Hindlimb muscle (tissue), 1 donor: ENCODE measurements around the gene WFDC12. TPM values are rescaled to one million over a fixed set of nuclear protein-coding genes. Genes with fewer than 3 reads are reported as not detected.

Source experiments
- DNase-seq: peaks from one replicate; pipeline ENCODE4 v3.0.0-alpha.2; 2013
- polyA plus RNA-seq: library from polyadenylated mRNA; unstranded; fragments of 120-200 nt; gene quantifications from one replicate; pipeline ENCODE4 v1.2.1, GENCODE V29; 2013; ENCODE audit not compliant: insufficient read length

WFDC12 gene
- polyA plus RNA-seq, 1 donor = not detected

DNA sequence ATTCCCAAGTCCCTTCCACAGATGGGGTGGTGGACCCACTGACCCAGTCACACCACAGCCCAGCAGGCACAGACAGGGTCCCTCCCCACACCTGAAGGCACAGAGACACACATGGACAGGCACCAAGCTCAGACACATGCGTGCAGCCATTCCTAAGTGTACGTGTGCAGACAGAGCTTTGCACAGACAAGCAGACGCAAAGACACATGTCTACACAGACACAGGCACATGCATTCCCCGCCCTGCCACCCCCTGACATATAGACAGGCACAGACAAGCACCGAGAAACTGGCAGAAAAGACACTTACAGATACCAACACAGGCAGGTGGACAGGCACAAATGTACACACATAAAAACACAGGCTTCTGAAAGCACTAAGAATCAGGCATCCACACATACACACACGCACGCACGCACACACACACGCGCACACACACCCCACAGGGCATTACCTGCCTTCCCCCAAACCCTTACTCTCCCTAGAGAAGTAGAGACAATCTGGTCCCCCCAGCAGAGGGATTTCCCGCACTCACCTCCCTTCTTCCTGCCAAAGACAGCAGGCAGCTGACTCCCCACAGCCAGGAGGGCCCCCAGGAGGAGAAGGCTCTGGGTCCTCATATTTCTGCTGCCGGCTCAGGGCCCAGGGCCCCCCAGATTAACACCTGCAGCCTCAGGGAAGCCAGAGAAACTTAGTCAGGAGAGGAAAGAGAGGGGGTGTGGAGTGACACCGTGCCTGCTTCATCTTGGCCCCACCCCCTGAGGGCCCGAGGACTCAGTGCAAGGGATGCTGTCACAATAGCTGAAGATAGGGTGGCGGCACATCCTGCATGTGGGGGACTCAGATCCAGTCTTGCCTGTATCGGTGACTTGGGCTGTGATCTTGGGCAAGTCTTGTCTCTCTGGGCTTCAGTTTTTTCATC is 9.5 kb downstream of the WFDC12 start, which contains the start of gene WFDC5:
TSS of gene WFDC5 (minus strand) at position 710 of the 921 bp plus-strand sequence. CDS start at position 619, 91 bp downstream.
- DNase-seq = no peak

DNA sequence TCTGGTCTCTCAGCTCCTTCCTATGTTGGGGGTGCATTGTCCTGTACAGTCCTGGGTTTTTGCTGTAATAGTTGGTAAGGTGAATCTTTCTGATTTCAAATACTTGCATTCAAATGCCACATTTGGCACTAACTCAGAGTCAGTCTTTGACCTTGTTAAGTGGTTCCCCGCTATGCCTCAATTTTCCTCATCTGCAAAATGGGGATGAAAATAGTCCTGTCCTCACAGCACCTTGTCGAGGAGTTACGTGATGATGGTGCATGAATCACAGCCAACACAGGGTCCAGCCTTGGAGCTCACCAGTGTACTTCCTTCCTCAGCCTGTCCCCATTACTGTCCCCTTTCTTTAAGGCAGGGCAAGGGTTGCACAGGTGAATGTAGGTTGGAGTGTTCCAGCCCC is 10.4 kb downstream of the WFDC12 start:
- no peak for DNase-seq

DNA sequence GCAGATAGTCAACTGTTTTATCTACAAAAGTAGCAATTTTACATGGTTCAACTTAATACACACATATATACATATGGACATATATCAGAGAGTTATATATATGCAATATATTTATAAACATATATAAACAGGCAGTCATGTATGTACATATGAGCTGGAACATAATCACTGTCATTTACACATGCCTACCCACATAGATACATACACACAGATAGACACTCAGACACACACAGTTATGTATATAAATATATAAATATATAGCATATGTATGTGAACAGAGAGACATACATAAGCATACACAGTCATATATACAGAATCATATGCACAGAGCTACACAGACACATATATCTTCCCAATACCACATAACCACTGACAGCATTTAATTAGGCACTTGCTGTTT is 11.5 kb downstream of the WFDC12 start:
- no peak for DNase-seq

DNA sequence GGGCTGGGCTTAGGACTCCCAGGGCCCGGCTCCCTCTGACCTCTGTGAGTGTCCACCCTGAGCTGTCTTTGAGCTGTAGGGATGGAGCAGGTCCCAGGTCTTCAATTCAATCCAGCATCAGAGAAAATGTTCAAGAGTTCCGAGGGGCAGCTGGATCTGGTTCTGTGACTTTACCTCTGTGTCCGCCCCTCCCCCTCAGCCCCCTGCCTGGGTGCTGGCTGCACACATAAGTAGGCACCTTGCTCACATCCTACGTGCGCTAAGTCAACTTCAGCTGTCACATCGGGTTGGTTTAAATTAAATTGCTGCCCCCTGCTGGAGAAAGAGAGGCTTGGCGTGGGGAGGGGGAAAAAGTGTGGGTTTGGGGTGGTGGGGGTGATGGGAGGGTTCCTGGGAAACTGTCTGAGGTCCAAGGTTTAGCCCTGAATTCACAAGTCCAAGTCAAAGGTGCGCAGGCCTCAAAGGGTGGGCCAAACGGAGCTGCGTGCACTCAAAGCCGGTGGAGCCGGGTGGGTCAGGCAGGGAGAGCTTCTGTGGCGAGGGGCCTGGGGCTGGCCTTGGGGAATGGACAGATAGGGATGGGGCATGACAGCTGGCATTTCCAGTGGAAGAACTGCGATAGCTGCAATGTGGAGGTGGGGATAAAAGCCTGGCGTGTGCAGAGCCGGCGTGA is 12.3 kb downstream of the WFDC12 start:
- DNase-seq = no peak

DNA sequence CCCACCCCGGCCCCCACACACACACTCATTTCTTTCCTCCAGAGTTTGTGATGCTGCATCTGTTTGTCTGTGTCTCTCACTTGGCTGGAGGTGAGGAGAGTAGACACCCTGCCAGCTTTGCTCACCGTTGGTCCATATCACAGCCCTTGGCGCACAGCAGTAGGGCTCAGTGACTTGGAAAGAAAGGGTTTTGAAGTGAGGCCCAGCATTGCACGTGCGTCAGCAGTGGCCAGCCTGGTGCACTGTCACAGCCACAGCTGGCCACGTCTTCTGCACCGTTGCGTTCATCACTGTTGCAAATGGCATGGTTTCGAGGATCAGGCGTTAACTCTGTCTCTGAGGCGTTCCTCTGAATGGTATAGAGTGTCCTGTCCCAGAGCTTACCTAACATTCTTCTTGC is 13.0 kb downstream of the WFDC12 start:
- no peak for DNase-seq

DNA sequence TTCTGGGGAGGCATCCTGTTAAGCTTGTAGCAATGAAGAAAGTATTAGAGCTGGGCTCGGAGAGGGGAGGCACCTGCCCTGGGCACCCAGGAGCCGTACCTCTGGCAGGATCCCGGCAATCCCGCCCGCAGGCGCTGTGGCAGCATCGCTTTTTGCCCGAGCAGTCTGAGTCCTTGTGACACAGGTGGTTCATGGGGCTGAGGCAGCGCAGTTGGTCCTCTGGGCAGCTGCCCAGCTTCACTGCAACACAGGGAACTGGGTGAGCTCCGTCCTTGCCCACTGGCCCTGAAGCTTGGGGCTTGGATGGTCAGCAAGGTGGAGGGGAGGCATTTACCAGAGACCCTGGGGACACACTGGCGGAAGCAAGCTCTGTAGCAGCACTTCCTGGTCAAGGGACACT is 14.0 kb downstream of the WFDC12 start:
- DNase-seq = no peak

DNA sequence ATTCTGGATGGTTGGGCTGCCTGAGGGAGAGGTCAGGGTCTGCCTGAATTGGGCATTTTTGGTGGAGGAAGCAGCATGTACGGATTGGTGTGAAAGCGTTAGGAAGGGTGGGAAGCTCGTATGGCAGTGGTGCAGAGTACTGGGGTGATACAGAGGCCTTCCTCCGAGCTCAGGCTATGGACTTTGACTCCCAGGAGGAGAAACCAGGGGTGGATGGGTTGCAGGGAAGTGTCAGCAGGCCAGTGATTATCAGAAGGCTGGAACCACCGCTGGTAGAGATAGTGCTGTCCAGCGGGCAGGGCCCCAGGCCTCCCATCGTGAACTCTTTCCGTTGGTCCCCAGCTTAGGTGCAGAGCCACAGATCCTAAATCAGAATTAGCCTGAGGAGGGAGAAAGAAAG is 14.6 kb downstream of the WFDC12 start:
- no peak for DNase-seq

DNA sequence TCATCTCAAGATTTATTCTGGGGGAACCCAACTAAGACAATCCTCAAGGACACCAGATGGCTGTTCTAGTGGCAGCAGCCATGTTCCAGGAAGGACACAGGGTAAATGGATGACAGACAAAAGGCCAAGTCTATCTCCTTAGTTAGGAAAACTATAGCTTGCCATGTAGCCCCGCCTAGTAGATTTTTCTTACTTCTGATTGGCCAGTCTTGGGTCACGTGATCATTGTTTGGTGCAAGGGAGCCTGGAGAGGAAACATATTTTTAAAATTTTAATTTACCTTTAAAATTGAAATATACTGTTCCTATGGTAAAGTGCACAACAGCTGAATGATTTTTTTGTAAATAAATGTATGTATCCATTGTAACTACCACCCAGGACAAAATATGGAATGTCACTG is 18.9 kb downstream of the WFDC12 start:
- DNase-seq = no peak

DNA sequence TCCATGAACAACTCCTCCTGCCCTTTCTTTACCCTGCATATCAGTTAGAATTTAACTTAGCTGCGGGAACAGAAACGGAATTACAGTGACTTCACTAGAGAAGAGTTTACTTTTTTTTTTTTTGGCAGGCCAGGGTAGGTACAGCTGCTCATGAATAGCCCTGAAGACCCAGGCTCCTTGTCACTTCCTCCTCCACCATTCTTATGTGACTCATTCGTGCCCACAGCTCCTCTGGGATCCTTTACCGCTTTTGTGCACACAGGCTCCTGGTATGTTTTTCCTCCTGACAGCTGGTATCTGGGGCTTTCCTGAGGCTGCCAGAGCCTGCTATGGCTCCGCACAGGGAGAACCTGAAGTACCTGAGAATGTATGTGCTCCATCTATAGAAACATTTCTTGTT is 19.5 kb downstream of the WFDC12 start:
- DNase-seq = no peak

DNA sequence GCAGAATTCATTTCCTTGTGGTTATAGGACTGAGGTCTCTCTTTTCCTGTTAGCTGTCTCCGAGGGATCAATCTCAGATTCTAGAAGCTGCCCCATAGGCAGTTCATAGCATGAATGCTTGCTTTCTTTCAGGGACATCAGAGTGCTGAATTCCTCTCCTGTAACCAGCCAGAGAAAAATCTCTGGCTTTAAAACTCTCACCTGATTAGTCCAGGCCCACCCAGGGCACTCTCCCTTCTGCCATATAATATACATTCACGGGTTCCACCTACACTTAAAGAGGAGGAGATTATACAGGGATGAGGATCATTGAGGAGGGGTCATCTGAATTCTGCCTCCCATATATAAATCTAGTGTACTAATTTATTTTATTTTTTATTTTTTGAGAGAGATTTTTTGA is 21.2 kb downstream of the WFDC12 start:
- no peak for DNase-seq

DNA sequence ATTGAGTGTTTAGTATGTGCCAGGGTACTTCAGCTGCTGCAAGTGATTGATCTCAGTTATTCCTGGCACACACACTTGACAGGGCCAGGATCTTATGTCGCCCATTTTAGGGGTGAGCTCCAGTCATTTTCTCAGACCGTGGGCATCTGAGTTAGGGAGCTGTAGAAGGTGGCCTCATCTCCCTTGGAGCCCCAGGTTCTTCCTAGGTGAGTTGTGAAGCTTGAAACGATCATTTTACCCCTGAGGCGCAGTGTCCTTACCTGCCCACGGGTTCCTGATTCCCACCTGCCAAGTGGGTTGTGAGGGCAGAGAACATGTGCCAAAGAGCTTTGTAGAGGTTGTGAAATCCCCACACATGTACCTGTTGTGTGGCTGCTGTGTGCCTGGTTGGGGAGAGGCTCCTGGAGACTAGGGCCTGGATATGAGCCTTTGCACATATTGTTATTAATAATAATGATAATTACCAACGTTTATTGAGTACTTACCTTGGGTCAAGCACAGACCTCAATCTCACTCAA is 22.9 kb downstream of the WFDC12 start:
- DNase-seq = no peak

DNA sequence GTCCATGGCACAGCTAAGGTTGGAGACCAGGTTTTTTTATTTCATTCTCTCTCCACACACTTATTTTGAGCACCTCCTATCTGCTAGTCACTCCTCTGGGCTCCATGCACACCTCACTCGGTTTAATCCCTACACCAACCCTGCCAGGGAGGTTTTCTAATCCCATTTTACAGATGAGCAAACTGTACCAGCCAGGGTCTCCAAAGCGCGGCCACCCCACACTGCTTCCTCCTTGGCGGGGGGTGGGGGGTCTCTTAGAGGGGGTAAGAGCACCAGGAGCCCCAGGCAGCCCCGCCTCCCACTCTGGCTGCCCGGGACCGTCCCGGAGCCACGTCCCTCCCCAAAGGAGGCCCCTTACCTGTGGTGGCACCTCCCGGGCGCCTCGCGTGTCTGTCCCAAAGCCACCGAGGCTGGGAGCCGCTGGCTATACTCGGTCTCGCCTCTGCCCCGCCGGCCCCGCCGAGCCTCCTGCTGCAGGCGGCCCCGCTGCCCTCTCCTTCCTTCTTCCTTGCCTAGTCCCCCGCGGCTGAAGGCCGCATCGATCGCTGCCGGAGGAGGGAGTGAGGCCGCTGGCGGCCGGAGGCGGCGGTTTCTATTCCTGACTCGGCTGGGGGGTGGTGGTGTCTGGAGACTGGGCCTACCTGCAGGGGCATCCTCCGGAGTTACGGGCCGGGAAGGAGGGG is 23.6 kb downstream of the WFDC12 start, which contains the start of gene KCNS1:
TSS of gene KCNS1 (minus strand) at position 565 of the 683 bp plus-strand sequence. CDS start 1,891 bp downstream, outside the sequence.
- no peak for DNase-seq

DNA sequence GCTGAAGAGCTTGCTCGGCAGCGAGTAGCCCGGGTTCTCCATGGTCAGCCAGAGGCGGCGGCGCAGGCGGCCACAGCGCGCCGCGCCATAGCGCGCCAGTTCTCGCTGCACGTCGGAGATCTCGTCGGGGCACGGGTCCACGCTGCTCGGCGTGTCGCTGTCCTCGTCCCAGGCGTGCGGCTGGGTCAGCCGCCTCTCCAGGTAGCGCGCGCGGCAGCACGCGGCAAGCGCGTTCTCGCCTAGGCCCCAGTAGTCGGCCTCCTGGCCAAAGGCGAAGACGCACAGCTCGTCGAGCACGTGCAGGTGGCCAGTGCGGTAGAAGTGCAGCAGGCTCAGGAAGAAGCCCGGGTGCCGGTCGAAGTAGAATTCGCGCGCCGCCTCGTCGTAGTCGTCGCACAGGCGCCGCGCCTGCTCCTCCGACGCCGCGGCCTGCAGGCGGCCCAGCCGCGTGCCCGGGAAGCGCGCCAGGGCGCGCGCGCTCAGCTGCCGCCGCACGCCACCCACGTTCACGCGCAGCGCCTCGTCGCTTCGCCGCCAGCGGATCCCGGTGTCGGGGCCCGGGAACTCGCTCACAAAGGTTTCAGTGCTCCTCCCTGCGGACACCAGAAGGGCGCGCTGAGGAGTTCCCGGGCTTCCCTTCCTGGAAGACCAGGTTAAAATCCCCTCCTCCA is 26.0 kb downstream of the WFDC12 start:
- DNase-seq = peak; percentile 22

DNA sequence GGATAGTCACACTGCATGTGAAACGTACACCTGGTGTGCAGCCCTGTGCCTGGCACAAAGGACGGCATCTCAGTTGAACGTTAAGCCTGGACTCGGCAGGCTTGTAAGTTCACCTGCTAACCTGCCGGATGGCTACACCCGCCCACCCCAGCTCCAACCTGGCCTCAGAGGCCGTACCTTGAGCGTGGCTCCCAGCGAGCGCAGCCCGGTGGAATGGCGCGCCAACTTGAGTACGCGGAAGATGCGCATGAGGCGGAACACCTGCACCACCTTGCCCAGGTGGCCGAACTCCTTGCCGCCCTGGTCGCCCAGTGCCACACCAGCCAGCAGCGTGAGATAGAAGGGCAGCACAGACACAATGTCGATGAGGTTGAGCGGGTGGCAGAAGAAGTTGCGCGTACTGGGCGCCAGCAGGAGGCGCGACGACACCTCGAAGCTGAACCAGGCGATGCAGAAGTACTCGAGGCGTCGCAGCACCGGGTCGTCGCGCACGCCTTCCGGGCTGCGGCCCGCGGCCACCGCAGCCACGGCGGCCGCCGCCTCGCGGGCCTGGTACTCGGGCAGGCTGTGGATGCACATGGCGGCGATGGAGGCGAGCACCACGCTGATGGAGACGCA is 26.7 kb downstream of the WFDC12 start:
- DNase-seq = no peak

DNA sequence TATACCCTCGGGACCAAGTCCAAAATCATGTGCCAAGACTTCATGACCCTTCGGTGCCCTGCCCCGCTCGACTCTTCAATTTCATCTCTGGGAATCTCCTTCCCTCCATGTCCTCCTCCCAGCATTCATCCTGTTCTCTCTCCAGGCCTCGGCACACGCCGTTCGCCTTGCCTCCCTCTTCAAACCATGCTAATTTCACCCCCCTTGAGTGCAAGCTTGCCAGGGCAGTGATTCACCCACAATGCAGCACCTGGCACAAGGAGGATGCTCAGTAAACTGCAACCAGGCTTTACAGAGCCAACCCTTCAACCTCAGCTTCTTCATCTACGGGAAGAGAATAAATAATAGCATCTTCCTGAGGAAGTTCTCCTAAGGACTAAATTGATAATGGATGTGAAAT is 27.5 kb downstream of the WFDC12 start:
- DNase-seq = no peak

DNA sequence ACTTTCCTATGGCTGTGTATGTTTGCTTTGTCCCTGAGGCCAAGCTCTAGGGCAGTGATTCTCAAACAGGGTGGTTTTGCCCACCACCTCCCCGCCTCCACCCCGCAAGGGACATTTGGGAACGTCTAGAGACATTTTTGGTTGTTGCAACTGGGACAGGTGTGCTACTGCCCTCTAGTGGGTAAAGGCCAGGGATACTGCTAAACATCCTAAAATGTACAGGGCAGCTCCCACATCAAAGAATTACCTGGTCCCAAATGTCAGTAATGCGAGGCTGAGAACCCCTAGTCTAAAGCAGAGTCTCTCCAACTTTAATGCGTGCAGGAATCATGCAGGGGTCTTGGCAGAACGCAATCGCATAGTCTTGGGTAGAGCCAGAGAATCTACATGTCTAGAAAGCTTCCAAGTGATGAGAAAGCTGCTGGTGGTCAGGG is 28.4 kb downstream of the WFDC12 start:
- DNase-seq = peak; percentile 47

DNA sequence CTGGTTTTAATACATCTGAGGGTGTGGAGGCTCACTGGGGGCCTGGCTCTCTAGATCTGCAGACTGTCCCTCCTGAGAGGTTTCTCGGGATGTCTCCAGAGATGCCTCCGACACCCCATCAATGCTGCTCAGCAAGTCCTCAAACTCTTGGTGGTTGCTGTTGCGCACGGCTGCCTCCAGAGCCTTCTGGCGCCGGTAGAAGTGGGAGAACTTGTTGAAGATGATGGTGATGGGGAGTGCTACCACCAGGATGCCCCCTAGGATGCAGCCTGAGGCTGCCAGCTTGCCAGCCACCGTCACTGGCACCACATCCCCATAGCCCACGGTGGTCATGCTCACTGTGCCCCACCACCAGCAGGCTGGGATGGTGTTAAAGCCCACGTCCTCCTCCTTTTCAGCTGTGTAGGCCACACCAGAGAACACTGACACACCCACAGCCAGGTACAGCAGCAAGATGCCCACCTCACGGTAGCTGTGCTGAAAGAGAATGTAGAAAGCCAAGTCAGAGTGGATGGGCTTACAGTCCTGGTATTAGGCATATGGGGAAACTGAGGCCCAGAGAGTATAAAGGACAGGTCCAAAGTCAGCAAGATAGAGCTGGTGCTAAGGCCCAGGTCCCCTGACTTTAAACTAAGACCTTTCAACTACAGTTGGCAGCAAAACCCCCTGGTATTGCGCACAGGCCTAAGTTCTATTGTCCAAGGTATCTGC is 29.2 kb downstream of the WFDC12 start:
- DNase-seq = no peak

DNA sequence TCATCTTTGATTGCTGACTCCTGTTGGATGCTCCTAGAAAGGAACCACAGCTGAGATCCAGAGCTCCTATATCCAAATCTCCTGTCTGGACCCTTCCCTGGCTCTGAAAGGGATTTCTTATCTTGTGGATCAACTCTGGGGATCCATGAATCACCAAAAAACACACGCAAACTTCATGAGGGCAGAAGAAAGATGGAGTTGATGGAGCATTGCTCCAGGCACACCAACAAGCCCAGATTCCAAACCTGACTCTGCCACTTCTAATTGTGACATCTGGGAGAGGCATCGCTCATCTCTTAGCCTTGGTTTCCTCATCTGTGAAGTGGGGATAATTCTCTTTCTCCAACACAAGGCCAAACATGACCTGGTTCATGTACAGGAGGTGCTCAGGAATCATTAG is 30.1 kb downstream of the WFDC12 start:
- DNase-seq = no peak

DNA sequence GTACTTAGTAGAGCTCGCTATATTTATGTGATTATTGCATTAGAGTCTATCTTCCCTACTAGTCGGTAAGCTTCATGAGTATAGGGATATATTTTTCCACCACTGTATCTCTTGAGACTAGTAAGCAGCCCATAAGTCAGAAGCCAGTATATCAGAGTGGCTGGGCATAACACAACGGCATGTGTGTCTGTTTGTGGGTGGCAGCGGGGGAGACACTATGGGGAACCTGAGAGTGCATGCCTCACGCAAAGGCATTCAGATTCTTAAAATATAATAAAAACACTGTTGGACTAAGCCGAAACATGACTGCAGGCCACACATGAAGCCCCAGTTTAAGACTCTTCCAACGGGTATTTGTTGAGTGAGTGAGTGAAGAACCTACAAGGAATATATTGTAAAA is 31.4 kb downstream of the WFDC12 start:
- DNase-seq = no peak

DNA sequence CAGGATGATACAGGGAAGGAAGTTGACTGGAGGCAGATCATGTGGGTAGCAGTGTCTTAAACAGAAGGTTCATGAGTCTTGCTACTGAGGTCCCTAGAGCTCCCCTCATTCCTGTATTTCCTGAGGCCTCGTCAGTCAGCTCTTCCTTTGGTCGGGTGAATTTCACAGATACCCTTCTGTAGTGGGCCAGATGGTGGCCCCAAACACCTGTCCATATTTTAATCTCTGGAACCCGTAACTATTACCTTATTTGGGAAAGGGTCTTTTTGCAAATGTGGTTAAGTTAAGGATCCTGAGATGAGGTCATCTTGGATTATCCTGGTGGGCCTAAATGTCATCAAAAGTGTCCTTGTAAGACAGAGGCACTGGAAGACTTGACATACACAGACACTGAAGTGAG is 32.9 kb downstream of the WFDC12 start:
- no peak for DNase-seq

DNA sequence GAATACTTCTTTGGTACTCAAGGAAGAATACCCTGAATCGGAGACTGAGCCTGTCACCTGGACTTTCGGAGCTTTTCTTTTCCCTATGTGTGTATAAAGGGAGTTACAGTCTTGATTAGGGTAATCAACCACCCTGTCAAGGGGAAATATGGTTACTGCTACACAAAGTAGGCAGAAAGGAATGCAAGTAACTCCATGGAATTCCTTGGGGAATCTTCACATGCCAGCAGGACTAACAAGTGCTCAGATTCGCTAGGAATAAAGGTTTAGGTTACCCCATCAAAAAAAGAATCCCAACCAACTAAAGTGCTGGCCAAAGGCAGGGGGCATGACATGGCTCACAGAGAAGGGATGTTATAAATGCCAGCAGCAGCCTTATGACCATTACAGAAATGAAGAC is 33.8 kb downstream of the WFDC12 start:
- DNase-seq = no peak
